CD4-positive, alpha-beta T cell (primary cell): ENCODE measurements around the gene EEFSEC. TPM values are rescaled to one million over a fixed set of nuclear protein-coding genes. Genes with fewer than 3 reads are reported as not detected.

Source experiments
- ATAC-seq: fragments of 200-7000 bp; cut with Tn5 transposase; one replicate; pipeline ENCODE4 v1.10.0; 2022; ENCODE audit warnings: mild to moderate bottlenecking; ENCODE audit not compliant: poor library complexity
- CTCF ChIA-PET: fragments of 350-600 bp; sonication (Branson Sonifier 250); formaldehyde crosslinking; loops from one replicate; lab custom pipeline; 2021; ENCODE audit warnings: antibody characterized with exemption, inconsistent platforms; lab: Charles Lee
- POLR2A ChIA-PET: fragments of 350-600 bp; sonication (Branson Sonifier 250); formaldehyde crosslinking; loops from one replicate; lab custom pipeline; 2021; ENCODE audit warnings: antibody characterized with exemption, inconsistent platforms; lab: Charles Lee
- DNase-seq, 14 experiments: peaks; one replicate each; pipeline ENCODE4 v3.0.0-alpha.2; 2013 to 2020; ENCODE audit warnings: mixed read lengths in 2 of 14
- H3K27ac ChIP-seq, 2 donors: one replicate each; pipeline versions ENCODE4 v1.5.1 to v1.7.0; 2013; ENCODE audit warnings: low read length in 2 of 2, low read depth in 1 of 2, mild to moderate bottlenecking in 1 of 2
- H3K27me3 ChIP-seq, 2 experiments: 1 replicate in 1 of 2; 2 replicates in 1 of 2; pipeline versions ENCODE4 v1.6.1 to v1.7.0; 2013; ENCODE audit warnings: low read length in 2 of 2, control low read depth in 1 of 2, mild to moderate bottlenecking in 1 of 2, moderate library complexity in 1 of 2; ENCODE audit not compliant: insufficient read depth in 2 of 2, control insufficient read depth in 1 of 2
- H3K36me3 ChIP-seq: one replicate; pipeline ENCODE4 v1.6.1; 2013; ENCODE audit warnings: low read length, control low read depth; ENCODE audit not compliant: insufficient read depth
- H3K4me1 ChIP-seq: one replicate; pipeline ENCODE4 v1.6.1; 2013; ENCODE audit warnings: low read length, control low read depth; ENCODE audit not compliant: insufficient read depth
- H3K4me3 ChIP-seq: one replicate; pipeline ENCODE4 v1.5.1; 2013; ENCODE audit warnings: mild to moderate bottlenecking, low read length, moderate library complexity
- H3K9me3 ChIP-seq, 2 experiments: 1 replicate in 1 of 2; 2 replicates in 1 of 2; pipeline versions ENCODE4 v1.6.1 to v1.7.0; 2013; ENCODE audit warnings: low read length in 2 of 2, mild to moderate bottlenecking in 2 of 2, control low read depth in 1 of 2, moderate library complexity in 1 of 2; ENCODE audit not compliant: control insufficient read depth in 1 of 2, insufficient read depth in 1 of 2
- H3K27ac Mint-ChIP-seq: one replicate; pipeline ENCODE4 v1.8.0; 2020; ENCODE audit warnings: mixed read lengths
- H3K27me3 Mint-ChIP-seq: one replicate; pipeline ENCODE4 v1.8.0; 2021; ENCODE audit warnings: mixed read lengths
- H3K36me3 Mint-ChIP-seq: one replicate; pipeline ENCODE4 v1.8.0; 2021; ENCODE audit warnings: low read depth, mixed read lengths
- H3K4me1 Mint-ChIP-seq: one replicate; pipeline ENCODE4 v1.8.0; 2021; ENCODE audit warnings: low read depth, mixed read lengths
- H3K4me3 Mint-ChIP-seq: one replicate; pipeline ENCODE4 v1.8.0; 2020; ENCODE audit warnings: mild to moderate bottlenecking, mixed read lengths
- H3K9me3 Mint-ChIP-seq: one replicate; pipeline ENCODE4 v1.8.0; 2020; ENCODE audit warnings: mixed read lengths
- intact Hi-C, 2 experiments: fragments of 100-400 bp; cut with DNase I in 1 of 2; cut with micrococcal nuclease in 1 of 2; formaldehyde crosslinking; loops; one replicate each; pipeline versions ENCODE4 v1.15.1 to v1.9.0; 2023 to 2025; cut with DNase I, micrococcal nuclease
- total RNA-seq, 174 experiments: library from RNA in 2 of 174; stranded (reverse) in 2 of 174; gene quantifications; one replicate each; pipeline ENCODE4 v1.2.3 and lab custom pipeline; 2021 to 2026
- TF ChIP-seq, protein P1 (sequence below): fragments of 200-600 bp; IDR thresholded peaks from one replicate; pipeline ENCODE4 v1.8.0; 2022; ENCODE audit warnings: antibody characterized with exemption, mild to moderate bottlenecking

The EEFSEC gene
- total RNA-seq, 2 experiments from 2014 or later: 13.1 to 13.9 TPM

DNA sequence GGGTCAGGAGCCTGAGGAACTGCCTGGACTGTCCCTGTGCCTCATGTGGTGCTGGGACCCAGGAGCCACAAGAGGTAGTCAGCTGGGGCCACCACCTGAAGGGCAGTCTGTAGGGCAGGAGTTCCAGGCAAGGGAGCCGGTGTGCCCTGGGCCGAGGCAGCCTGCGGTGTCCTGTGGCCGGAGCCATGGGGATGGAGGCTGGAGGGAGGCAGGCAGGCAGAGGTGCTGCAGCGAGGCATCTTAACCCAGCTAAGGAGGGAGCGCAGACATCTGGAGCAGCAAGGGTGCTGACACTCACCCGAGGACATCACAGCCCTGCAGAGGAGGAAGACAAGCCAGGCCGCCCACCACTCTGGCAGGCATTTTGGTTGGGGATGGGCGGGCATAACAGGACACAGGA is 235.7 kb downstream of the EEFSEC start:
- Histone ChIP-seq H3K36me3 (peaks cover 2% of the 10 kb centered on the region), H3K4me1 (no peaks in the 10 kb centered on the region), H3K9me3 (no peaks in the 10 kb centered on the region), H3K27ac (no peak overlapping the region), H3K27me3 (no peaks in the 10 kb centered on the region), H3K4me3 (no peak overlapping the region)
- ChIA-PET CTCF (no interaction called here), POLR2A (no interaction called here)
- DNase-seq (no peak), ATAC-seq (no peak)
- Mint-ChIP-seq H3K36me3 (peaks cover 15% of the 10 kb centered on the region), H3K9me3 (no peaks in the 10 kb centered on the region), H3K27me3 (no peaks in the 10 kb centered on the region), H3K4me1 (no peaks in the 10 kb centered on the region), H3K27ac (no peak overlapping the region), H3K4me3 (no peak overlapping the region)
- intact Hi-C loops: no loop called here
- TF ChIP-seq, protein P1, sequence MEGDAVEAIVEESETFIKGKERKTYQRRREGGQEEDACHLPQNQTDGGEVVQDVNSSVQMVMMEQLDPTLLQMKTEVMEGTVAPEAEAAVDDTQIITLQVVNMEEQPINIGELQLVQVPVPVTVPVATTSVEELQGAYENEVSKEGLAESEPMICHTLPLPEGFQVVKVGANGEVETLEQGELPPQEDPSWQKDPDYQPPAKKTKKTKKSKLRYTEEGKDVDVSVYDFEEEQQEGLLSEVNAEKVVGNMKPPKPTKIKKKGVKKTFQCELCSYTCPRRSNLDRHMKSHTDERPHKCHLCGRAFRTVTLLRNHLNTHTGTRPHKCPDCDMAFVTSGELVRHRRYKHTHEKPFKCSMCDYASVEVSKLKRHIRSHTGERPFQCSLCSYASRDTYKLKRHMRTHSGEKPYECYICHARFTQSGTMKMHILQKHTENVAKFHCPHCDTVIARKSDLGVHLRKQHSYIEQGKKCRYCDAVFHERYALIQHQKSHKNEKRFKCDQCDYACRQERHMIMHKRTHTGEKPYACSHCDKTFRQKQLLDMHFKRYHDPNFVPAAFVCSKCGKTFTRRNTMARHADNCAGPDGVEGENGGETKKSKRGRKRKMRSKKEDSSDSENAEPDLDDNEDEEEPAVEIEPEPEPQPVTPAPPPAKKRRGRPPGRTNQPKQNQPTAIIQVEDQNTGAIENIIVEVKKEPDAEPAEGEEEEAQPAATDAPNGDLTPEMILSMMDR: no peak

DNA sequence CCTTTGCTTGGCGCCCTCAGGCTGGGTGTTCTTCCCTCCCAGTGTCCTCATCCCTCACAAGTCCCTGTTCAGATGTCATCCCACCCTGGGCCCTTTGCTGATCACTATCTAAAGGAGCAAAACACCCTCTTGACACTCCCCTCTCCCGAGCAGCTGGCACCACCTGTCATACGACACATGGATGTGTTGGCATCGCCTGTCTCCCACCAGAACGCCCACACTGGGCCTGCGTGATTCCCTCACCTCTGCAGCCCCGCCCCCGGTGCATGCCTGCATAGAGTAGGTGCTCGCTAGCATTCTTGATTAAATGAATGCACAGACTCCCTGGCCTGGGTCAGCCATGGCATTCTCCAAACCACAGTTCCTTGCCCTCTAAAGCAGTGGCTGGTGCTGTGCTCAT is 237.6 kb downstream of the EEFSEC start:
- H3K4me3 ChIP-seq: no peak overlapping the region
- intact Hi-C loops: no loop called here
- TF ChIP-seq, protein P1: no peak
- ChIA-PET CTCF (no interaction called here), POLR2A (no interaction called here)
- H3K9me3 Mint-ChIP-seq: no peaks in the 10 kb centered on the region
- H3K27me3 Mint-ChIP-seq: no peaks in the 10 kb centered on the region
- H3K27ac ChIP-seq: no peak overlapping the region
- H3K9me3 ChIP-seq: no peaks in the 10 kb centered on the region
- no peaks in the 10 kb centered on the region for H3K27me3 ChIP-seq
- no peak for DNase-seq
- no peak overlapping the region for H3K27ac Mint-ChIP-seq
- ATAC-seq: no peak
- peaks cover 7% of the 10 kb centered on the region for H3K36me3 Mint-ChIP-seq
- no peaks in the 10 kb centered on the region for H3K4me1 ChIP-seq
- peaks cover 2% of the 10 kb centered on the region for H3K36me3 ChIP-seq
- H3K4me3 Mint-ChIP-seq: no peak overlapping the region
- H3K4me1 Mint-ChIP-seq: no peaks in the 10 kb centered on the region

DNA sequence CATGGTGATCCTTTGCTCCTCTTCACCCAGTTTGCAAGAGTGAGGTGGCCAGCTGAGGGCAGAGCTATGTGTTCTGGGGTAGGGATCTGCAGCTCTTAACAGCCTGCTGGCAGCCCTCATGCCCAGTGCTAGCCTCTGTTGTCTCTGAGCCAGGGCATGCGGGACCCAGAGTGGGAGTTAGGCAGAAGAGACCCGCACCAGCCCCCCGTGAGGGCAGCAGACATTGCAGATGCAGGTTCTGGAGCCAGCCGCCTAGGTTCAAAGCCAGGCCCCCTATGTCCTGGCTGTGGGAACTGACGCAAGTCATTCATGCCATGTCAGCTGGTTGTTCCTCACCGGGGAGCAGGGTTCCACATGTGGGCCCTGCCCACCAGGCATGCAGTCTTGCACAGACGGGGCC is 238.7 kb downstream of the EEFSEC start:
- no peak for ATAC-seq
- H3K4me1 Mint-ChIP-seq: no peaks in the 10 kb centered on the region
- no peak overlapping the region for H3K4me3 Mint-ChIP-seq
- no peaks in the 10 kb centered on the region for H3K27me3 ChIP-seq
- POLR2A ChIA-PET: no interaction called here
- H3K36me3 ChIP-seq: peaks cover 2% of the 10 kb centered on the region
- H3K27ac ChIP-seq: no peak overlapping the region
- no peaks in the 10 kb centered on the region for H3K27me3 Mint-ChIP-seq
- no peaks in the 10 kb centered on the region for H3K9me3 Mint-ChIP-seq
- no peak overlapping the region for H3K4me3 ChIP-seq
- no peak for DNase-seq
- H3K4me1 ChIP-seq: no peaks in the 10 kb centered on the region
- intact Hi-C loops: no loop called here
- no peak overlapping the region for H3K27ac Mint-ChIP-seq
- CTCF ChIA-PET: no interaction called here
- TF ChIP-seq, protein P1: no peak
- peaks cover 5% of the 10 kb centered on the region for H3K36me3 Mint-ChIP-seq
- no peaks in the 10 kb centered on the region for H3K9me3 ChIP-seq
